HL-60/S4 treated with phorbol 12-myristate 13-acetate at 8.2 ng/mL for 4 days and 3 days (cell line): ENCODE measurements around the gene BATF.

ENCODE experiments used
- in situ Hi-C: fragments of 300-500 bp; cut with MboI; formaldehyde crosslinking; loops from 2 replicates; pipeline ENCODE4 v1.15.0; 2022; ENCODE audit warnings: low sequenced_read_pairs

Gene BATF

GRCh38 chr14:75591987-75592575, 69.8 kb downstream of the BATF start:
- in situ Hi-C loops = no loop called here

- in situ Hi-C loops = no loop called here
Measured at GRCh38 chr14:75595226-75595625, 73.0 kb downstream of the BATF start.
